Tibial artery (tissue), 4 donors: Measurements from ENCODE around the gene OPRL1.

Source experiments
- DNase-seq, 2 donors: peaks; one replicate each; pipeline ENCODE4 v3.0.0-alpha.2; 2019
- H3K27ac ChIP-seq, 2 donors: fragments of 200-600 bp; sonication (generic) in 1 of 2; 1 replicate in 1 of 2; 2 replicates in 1 of 2; pipeline ENCODE4 v1.5.1; 2018 to 2019; ENCODE audit warnings: mild to moderate bottlenecking in 1 of 2
- H3K27me3 ChIP-seq, 2 donors: fragments of 200-600 bp; sonication (generic) in 1 of 2; one replicate each; pipeline versions ENCODE4 v1.5.1 to v1.6.0; 2016 to 2019
- H3K36me3 ChIP-seq, 3 donors: fragments of 200-600 bp; sonication (generic) in 2 of 3; one replicate each; pipeline ENCODE4 v1.5.1; 2016 to 2019; ENCODE audit warnings: mild to moderate bottlenecking in 2 of 3
- H3K4me1 ChIP-seq, 4 donors: fragments of 200-600 bp; sonication (generic) in 2 of 4; 1 replicate in 3 of 4; 2 replicates in 1 of 4; pipeline ENCODE4 v1.5.1; 2016 to 2019
- H3K4me3 ChIP-seq, 2 donors: fragments of 200-600 bp; sonication (generic) in 1 of 2; 1 replicate in 1 of 2; 2 replicates in 1 of 2; pipeline ENCODE4 v1.5.1; 2018 to 2019; ENCODE audit warnings: mild to moderate bottlenecking in 2 of 2
- H3K9me3 ChIP-seq, 3 donors: fragments of 200-600 bp; sonication (generic) in 1 of 3; one replicate each; pipeline ENCODE4 v1.5.1; 2016 to 2019
- CTCF ChIP-seq, 2 experiments: fragments of 200-600 bp in 1 of 2; fragments of 450-650 bp in 1 of 2; IDR thresholded peaks; one replicate each; pipeline ENCODE4 v1.5.1; 2017 to 2019; ENCODE audit warnings: antibody characterized with exemption in 2 of 2, mild to moderate bottlenecking in 1 of 2, moderate library complexity in 1 of 2
- intact Hi-C: fragments of 100-400 bp; cut with DNase I; formaldehyde crosslinking; loops from one replicate; pipeline ENCODE4 v1.15.0; 2023; ENCODE audit warnings: low total_unique reads

OPRL1 gene

GRCh38 chr20:64052987-64053840 is 26.7 kb upstream of the OPRL1 start:
- Histone ChIP-seq H3K4me3 (no peak overlapping the region), H3K9me3 (no peaks in the 10 kb centered on the region), H3K27ac (no peak overlapping the region), H3K36me3 (no peaks in the 10 kb centered on the region), H3K4me1 (peaks cover 0 to 24% (median 13%) of the 10 kb centered on the region in 4 donors), H3K27me3 (peaks cover 5 to 97% of the 10 kb centered on the region in 2 donors)
- DNase-seq = no peak
- TF ChIP-seq CTCF (IDR thresholded peaks at IDR 0.05) = no peak
- intact Hi-C loops = no loop called here

- Histone ChIP-seq H3K4me1 (peaks cover 0 to 16% (median 6%) of the 10 kb centered on the region in 4 donors), H3K36me3 (no peaks in the 10 kb centered on the region), H3K9me3 (no peaks in the 10 kb centered on the region), H3K27me3 (peaks cover 5 to 93% of the 10 kb centered on the region in 2 donors), H3K27ac (no peak overlapping the region), H3K4me3 (no peak overlapping the region)
- no peak for DNase-seq
- TF ChIP-seq CTCF (IDR thresholded peaks at IDR 0.05) = no peak
- intact Hi-C loops = no loop called here
Observed at GRCh38 chr20:64053841-64054661, 25.8 kb upstream of the OPRL1 start.

GRCh38 chr20:64055396-64055892 is 24.4 kb upstream of the OPRL1 start:
- Histone ChIP-seq H3K36me3 (no peaks in the 10 kb centered on the region), H3K27me3 (peaks cover 0 to 82% of the 10 kb centered on the region in 2 donors), H3K27ac (peak overlapping the region in 1 of 2 donors; percentile 15), H3K4me3 (no peak overlapping the region), H3K4me1 (peaks cover 0 to 6% (median 0%) of the 10 kb centered on the region in 4 donors), H3K9me3 (no peaks in the 10 kb centered on the region)
- DNase-seq = no peak
- intact Hi-C loops = no loop called here
- no peak for TF ChIP-seq CTCF (IDR thresholded peaks at IDR 0.05)

GRCh38 chr20:64055893-64056638 is 23.8 kb upstream of the OPRL1 start:
- H3K27ac ChIP-seq = peak overlapping the region in 1 of 2 donors; percentile 15
- TF ChIP-seq CTCF (IDR thresholded peaks at IDR 0.05) = no peak
- no peak for DNase-seq
- H3K27me3 ChIP-seq = peaks cover 0 to 76% of the 10 kb centered on the region in 2 donors
- H3K4me1 ChIP-seq = peaks cover 0 to 6% (median 0%) of the 10 kb centered on the region in 4 donors
- intact Hi-C loops = no loop called here
- H3K36me3 ChIP-seq = no peaks in the 10 kb centered on the region
- no peak overlapping the region for H3K4me3 ChIP-seq
- H3K9me3 ChIP-seq = no peaks in the 10 kb centered on the region

GRCh38 chr20:64056639-64056888 is 23.3 kb upstream of the OPRL1 start:
- Histone ChIP-seq H3K27ac (no peak overlapping the region), H3K9me3 (no peaks in the 10 kb centered on the region), H3K4me3 (no peak overlapping the region), H3K4me1 (peaks cover 0 to 6% (median 0%) of the 10 kb centered on the region in 4 donors), H3K27me3 (peaks cover 0 to 71% of the 10 kb centered on the region in 2 donors), H3K36me3 (no peaks in the 10 kb centered on the region)
- intact Hi-C loops = no loop called here
- no peak for DNase-seq
- no peak for TF ChIP-seq CTCF (IDR thresholded peaks at IDR 0.05)
